ENCODE data around the gene NADSYN1. TPM values are rescaled to one million over a fixed set of nuclear protein-coding genes. Genes with fewer than 3 reads are reported as not detected.

Gene NADSYN1
- total and polyA plus RNA-seq, 4 donors, result 62.8 to 79.3 (median 65.0) TPM

DNA sequence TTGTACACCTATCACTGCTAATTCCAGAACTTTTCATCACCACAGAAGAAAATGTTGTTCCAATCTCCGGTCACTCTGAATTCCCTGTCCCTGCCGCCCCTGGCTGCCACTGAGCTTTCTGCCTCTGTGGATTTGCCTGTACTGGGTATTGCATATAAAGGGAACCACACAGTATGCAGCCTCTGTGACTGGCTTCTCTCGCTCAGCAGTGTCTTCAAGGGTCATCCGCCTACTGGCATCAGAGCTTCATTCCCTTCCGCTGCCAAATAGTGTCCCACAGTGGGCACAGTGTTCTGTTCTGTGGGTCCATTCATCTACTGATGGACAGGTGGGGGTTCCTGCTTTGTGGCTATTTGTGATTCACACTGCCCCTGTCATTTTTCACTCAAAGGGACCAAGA is 10.1 kb upstream of the NADSYN1 start:
- Histone ChIP-seq H3K27me3 (ENCODE audit: control insufficient read depth in 3 of 3, insufficient read depth in 3 of 3, low read length in 2 of 3) (no peaks in the 10 kb centered on the region), H3K4me1 (ENCODE audit: control insufficient read depth in 5 of 5, insufficient read depth in 5 of 5, low read length in 5 of 5) (peaks cover 0 to 6% (median 0%) of the 10 kb centered on the region in 5 donors), H3K27ac (ENCODE audit: low read depth in 1 of 2, low read length in 1 of 2) (no peak overlapping the region), H3K9me3 (ENCODE audit: control insufficient read depth in 4 of 4, insufficient read depth in 3 of 4, low read length in 3 of 4) (no peaks in the 10 kb centered on the region), H3K4me3 (no peak overlapping the region), H3K36me3 (ENCODE audit: control insufficient read depth in 4 of 4, insufficient read depth in 4 of 4, low read length in 4 of 4) (peaks cover 0 to 52% (median 5%) of the 10 kb centered on the region in 4 donors), H3K9ac (ENCODE audit: insufficient read depth in 1 of 2, low read length in 2 of 2) (no peak overlapping the region)
- ATAC-seq (ENCODE audit: insufficient read depth, low FRiP score), result no peak
- TF ChIP-seq CTCF (IDR thresholded peaks at IDR 0.05; ENCODE audit: control extremely low read depth, extremely low read depth), result no peak
- peak in 1 of 3 donors; percentile 0 for DNase-seq
- WGBS, 2 donors, result 97 to 99% methylated on average over 5 of the region's 5 CpGs

DNA sequence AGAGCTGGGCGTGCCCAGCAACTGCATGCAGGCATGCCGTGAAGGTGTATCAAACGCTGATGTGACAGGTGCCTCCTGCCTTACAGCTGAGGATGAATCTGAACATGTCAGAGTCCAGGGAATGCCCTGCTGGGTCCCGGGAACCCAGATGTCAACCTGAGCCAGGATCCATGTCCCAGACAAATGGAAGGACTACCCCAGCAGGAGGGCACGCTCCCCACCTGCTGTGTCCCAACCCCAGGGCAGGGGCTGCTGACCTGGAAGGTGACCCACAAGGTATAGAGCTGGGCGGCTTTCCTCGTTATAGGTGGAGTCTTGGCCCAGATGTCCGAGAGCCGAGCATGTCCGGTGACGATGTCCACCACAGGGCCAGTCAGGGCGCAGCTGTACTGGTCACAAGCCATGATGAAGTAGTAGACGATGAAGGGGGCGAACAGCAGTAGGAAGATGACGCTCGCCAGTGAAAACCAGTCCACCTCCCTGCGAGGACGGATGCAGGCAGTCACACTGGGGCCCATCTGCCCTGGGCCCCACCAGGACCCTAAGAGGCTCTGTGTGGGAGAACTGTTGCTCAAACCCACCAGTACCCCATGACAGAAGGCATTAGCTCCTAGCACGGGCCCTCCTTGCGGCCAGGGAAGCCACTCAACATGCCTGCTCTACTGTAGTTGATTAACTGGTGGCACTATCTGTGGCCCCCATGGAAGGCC is 9.1 kb upstream of the NADSYN1 start:
- no peak for TF ChIP-seq CTCF (IDR thresholded peaks at IDR 0.05; ENCODE audit: control extremely low read depth, extremely low read depth)
- H3K27me3 ChIP-seq (ENCODE audit: control insufficient read depth in 3 of 3, insufficient read depth in 3 of 3, low read length in 2 of 3), result no peaks in the 10 kb centered on the region
- no peak overlapping the region for H3K4me3 ChIP-seq
- ATAC-seq (ENCODE audit: insufficient read depth, low FRiP score) (no peak), DNase-seq (peak in 1 of 3 donors; percentile 1)
- no peak overlapping the region for H3K27ac ChIP-seq (ENCODE audit: low read depth in 1 of 2, low read length in 1 of 2)
- H3K4me1 ChIP-seq (ENCODE audit: control insufficient read depth in 5 of 5, insufficient read depth in 5 of 5, low read length in 5 of 5), result peaks cover 0 to 9% (median 0%) of the 10 kb centered on the region in 5 donors
- H3K9me3 ChIP-seq (ENCODE audit: control insufficient read depth in 4 of 4, insufficient read depth in 3 of 4, low read length in 3 of 4), result no peaks in the 10 kb centered on the region
- H3K9ac ChIP-seq (ENCODE audit: insufficient read depth in 1 of 2, low read length in 2 of 2), result no peak overlapping the region
- peaks cover 0 to 44% (median 5%) of the 10 kb centered on the region in 4 donors for H3K36me3 ChIP-seq (ENCODE audit: control insufficient read depth in 4 of 4, insufficient read depth in 4 of 4, low read length in 4 of 4)
- WGBS, 2 donors, result 96 to 98% methylated on average over 20 of the region's 20 CpGs

DNA sequence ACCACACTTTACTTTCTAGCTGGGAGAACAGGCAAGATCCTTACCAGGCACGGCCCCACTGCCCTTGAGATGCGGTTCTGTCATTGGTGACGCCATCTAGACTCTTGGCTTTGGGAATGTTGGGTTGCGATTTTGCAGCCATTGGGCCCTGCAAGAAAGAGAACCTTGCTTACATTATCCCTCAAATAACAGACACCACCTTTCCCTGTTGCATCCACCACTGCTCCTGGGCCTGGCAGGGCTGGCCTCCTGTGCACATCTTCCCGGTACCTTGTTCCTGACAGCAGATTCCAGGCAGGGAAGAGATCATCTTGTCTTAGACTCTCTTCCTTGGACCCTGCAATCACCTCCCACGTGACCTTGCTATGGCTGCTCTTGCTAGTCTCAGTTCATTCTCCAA is 8.2 kb upstream of the NADSYN1 start:
- Histone ChIP-seq H3K27ac (ENCODE audit: low read depth in 1 of 2, low read length in 1 of 2) (no peak overlapping the region), H3K4me3 (no peak overlapping the region), H3K9me3 (ENCODE audit: control insufficient read depth in 4 of 4, insufficient read depth in 3 of 4, low read length in 3 of 4) (no peaks in the 10 kb centered on the region), H3K9ac (ENCODE audit: insufficient read depth in 1 of 2, low read length in 2 of 2) (no peak overlapping the region), H3K36me3 (ENCODE audit: control insufficient read depth in 4 of 4, insufficient read depth in 4 of 4, low read length in 4 of 4) (peaks cover 0 to 36% (median 5%) of the 10 kb centered on the region in 4 donors), H3K4me1 (ENCODE audit: control insufficient read depth in 5 of 5, insufficient read depth in 5 of 5, low read length in 5 of 5) (peaks cover 0 to 15% (median 3%) of the 10 kb centered on the region in 5 donors), H3K27me3 (ENCODE audit: control insufficient read depth in 3 of 3, insufficient read depth in 3 of 3, low read length in 2 of 3) (no peaks in the 10 kb centered on the region)
- DNase-seq, result peak in 1 of 3 donors; percentile 1
- 98% methylated on average over 6 of the region's 6 CpGs for WGBS, 2 donors
- no peak for TF ChIP-seq CTCF (IDR thresholded peaks at IDR 0.05; ENCODE audit: control extremely low read depth, extremely low read depth)
- ATAC-seq (ENCODE audit: insufficient read depth, low FRiP score), result no peak

Data from lung (tissue), 12 donors.